Measurements from ENCODE around the gene HHIPL1.

Gene HHIPL1

GRCh38 chr14:99691111-99691885 lies 46.4 kb downstream of the HHIPL1 start:
- DNase-seq = no peak

DNA sequence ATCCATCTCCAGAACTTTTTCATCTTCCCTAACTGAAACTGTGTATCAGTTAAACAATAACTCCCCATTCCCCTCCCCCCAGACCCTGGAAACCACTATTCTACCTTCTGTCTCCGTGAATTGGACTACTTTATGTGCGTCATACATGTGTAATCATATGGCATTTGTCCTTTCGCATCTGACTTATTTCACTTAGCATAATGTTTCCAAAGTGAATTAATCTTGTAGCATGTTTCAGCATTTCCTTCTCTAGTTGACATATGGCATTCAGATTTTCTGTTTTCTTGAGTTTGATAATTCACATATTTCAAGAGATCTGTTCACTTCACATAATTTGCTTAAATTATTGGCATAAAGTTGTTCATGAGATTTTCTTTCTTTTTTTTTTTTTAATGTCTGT lies 49.0 kb downstream of the HHIPL1 start:
- no peak for DNase-seq

DNA sequence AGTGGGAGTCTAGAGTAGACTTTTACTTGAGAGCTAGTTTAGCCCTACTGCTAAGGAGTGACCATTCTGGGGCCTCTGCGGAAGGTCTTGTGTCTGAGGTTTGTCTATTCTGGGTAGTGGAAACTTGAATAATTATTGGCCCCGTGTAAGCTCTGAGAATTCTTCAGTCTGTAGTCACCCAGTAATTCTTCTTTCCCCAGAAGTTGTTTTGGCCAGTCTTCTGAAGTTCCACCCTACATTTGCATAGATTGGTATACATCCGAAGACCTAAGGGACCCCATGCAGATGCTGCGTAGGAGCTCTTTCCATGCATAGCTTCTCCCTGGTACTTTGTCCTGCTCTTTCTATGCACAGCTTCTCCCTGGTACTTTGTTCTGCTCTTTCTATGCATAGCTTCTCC lies 52.0 kb downstream of the HHIPL1 start:
- no peak for DNase-seq

DNA sequence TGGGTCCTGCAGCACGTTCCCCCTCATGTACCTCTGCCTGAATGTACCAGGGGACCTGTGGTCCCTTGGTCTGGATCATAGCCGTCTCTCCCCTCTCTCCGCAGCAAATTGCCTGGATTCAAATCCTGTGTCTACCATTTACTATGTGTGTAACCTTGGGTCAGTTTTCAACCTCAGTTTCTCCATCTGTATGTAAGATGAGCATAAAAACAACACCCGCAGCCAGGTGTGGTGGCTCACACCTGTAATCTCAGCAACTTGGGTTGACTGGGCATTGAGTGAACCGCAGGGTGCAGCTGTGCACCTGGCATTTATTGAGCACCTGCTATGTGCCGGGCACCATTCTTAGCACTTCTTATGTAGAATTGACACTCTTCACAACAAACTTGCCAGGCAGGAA lies 53.3 kb downstream of the HHIPL1 start:
- DNase-seq = no peak

DNA sequence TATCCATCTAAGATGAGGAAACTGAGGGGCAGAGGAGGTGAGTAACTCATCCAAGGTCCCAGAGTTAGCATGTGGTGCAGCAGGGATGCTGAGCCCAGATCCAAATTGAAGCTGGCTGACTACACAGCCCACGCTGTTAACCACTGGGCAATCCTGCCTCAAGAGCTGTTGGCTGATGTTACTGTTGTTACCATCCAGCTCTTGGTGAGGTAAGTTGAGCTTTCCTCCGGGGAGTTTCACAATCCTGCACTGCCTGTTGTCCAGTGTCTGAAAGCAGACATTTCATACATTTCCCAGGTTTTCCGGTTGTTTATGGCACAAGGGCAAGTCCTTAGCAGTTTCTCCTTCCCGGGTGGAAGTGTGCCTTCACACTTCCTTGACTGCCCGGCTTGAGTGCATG lies 53.7 kb downstream of the HHIPL1 start:
- DNase-seq = no peak

DNA sequence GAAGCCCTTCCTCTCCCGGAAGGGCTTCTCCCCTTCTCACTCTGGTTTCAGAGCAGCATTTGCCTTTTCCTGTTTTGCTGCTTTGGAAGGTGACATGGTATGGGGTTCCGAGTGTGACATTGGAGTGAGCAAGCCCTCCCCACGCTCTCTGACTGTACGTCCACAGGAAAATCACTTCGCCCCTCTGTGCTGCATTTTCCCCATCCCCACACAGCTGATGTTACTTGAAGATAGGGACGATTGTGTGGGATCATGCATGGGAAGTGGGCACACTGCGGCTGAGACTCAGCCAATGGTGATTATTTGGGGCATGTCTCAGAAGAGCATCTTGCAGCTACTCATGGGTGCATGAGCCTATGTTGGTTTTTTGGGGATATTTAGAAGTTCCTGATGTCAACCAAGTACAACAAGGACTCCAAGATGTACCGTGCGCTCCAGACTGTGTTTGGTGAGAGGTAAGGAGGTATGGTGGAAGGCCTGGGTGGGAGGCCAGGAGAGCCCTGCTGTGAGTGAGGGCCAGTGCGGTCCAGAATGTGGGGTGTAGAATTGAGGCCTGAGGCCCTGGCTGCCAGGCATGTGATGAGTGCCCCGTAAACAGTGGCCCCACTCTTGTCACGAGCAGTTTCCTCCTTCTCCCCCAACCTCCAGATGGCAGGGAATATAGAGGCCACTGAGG lies 54.3 kb downstream of the HHIPL1 start:
- DNase-seq = no peak

- DNase-seq = no peak
These were observed 54.9 kb downstream of the HHIPL1 start for GRCh38 chr14:99699861-99700260.

- DNase-seq = no peak
These were observed 55.5 kb downstream of the HHIPL1 start for GRCh38 chr14:99700379-99700778.

DNA sequence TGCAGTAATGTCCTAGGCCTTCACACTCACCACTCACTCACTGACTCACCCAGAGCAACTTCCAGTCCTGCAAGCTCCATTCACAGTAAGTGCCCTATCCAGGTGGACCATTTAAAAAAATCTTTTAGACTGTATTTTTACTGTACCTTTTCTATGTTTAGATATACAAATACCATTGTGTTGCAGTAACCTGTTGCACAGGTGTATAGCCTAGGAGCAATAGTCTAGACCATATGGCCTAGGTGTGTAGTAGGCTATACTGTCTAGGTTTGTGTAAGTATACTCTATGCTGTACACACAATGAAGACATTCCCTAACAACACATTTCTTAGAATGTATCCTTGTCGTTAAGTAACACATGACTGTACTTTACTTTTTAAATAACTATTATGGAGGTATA lies 56.3 kb downstream of the HHIPL1 start:
- no peak for DNase-seq

DNA sequence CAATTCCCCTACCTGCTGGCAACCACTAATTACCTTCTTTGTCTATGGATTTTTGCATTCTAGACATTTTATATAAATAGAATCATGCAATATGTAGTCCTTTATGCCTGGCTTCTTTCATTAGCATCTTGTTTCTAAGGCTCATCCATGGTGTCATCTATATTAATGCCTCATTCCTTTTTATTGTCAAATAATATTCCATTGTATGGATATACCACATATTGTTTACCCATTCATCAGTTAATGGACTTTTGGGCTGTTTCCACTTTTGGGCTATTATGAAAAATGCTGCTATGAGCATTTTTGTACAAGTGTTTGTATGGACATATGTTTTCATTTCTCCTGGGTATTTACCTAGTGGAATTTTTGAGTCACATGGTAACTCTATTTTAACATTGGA lies 57.2 kb downstream of the HHIPL1 start:
- DNase-seq = no peak

DNA sequence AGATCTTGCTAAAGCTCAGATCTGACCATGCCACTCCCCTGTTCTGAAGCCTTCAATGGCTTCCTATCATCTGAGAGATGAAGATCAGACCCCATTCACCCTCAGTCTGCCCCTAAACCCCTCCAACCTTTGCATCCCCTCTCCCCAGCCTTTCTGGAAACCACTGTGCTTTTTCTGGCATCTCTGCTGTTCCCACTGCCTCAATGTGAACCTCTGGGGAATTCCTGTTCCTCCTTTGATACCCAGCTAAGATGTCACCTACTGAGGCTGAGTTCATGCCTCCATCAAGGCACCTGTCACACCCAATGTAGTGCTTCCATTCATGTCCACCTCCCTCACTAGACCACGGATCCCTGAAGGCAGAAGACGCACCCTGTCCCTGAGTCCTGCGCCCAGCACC lies 58.5 kb downstream of the HHIPL1 start:
- DNase-seq = no peak

DNA sequence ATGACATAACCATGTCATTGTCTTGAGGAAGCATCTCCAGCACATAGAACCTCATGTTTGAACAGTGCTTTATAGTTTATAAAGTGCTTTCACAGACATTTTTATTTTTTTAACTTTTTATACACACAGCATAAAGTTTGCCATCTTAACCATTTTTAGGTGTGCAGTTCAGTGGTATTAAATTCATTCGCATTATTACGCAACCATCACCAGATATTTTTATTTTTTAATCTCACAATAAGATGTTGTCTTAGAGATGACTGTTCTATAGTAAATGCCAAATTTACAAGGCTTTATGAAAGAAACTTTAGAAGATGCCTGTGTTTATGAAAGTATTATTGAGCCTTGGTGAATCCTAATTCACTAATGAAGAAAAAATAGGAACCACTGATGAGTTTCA lies 59.1 kb downstream of the HHIPL1 start:
- DNase-seq = no peak

- no peak for DNase-seq
These were observed 61.4 kb downstream of the HHIPL1 start for GRCh38 chr14:99706107-99706900.

- no peak for DNase-seq
These were observed 62.5 kb downstream of the HHIPL1 start for GRCh38 chr14:99707420-99707819.

GRCh38 chr14:99707921-99708320 lies 63.0 kb downstream of the HHIPL1 start:
- no peak for DNase-seq

GRCh38 chr14:99708449-99708848 lies 63.5 kb downstream of the HHIPL1 start:
- no peak for DNase-seq

- DNase-seq = no peak
These were observed 69.0 kb downstream of the HHIPL1 start for GRCh38 chr14:99713972-99714371.

- DNase-seq = no peak
These were observed 70.5 kb downstream of the HHIPL1 start for GRCh38 chr14:99715266-99716000.

GRCh38 chr14:99716091-99716849 lies 71.3 kb downstream of the HHIPL1 start:
- DNase-seq = no peak

GRCh38 chr14:99716850-99717681 lies 72.1 kb downstream of the HHIPL1 start:
- no peak for DNase-seq

DNA sequence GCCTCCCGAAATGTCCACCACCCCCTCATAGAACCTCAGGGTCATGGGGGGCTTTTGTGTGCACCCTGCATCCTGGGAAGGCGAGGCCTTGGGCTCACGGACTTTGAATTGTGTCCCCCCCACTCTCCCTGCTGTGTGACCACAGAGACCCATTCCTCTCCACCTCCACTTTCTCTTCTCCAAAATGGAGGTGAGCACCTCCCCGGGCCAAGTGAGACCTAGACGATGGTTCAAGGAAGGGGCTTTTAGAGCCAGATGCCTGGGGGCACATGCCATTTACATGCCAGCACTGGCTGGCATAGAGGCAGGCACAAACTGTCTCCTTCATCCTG lies 72.7 kb downstream of the HHIPL1 start:
- DNase-seq = no peak
